ENCODE results near the gene TAP2.

- TF ChIP-seq, protein P1, sequence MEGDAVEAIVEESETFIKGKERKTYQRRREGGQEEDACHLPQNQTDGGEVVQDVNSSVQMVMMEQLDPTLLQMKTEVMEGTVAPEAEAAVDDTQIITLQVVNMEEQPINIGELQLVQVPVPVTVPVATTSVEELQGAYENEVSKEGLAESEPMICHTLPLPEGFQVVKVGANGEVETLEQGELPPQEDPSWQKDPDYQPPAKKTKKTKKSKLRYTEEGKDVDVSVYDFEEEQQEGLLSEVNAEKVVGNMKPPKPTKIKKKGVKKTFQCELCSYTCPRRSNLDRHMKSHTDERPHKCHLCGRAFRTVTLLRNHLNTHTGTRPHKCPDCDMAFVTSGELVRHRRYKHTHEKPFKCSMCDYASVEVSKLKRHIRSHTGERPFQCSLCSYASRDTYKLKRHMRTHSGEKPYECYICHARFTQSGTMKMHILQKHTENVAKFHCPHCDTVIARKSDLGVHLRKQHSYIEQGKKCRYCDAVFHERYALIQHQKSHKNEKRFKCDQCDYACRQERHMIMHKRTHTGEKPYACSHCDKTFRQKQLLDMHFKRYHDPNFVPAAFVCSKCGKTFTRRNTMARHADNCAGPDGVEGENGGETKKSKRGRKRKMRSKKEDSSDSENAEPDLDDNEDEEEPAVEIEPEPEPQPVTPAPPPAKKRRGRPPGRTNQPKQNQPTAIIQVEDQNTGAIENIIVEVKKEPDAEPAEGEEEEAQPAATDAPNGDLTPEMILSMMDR (IDR thresholded peaks at IDR 0.05) = no peak
- no peak for TF ChIP-seq POLR2A (IDR thresholded peaks at IDR 0.05)
Observed at GRCh38 chr6:32833664-32834063, 4.9 kb downstream of the TAP2 start.

All from breast epithelium (tissue), 3 donors.